ENCODE measurements around the gene CD300A.

CD300A gene

DNA sequence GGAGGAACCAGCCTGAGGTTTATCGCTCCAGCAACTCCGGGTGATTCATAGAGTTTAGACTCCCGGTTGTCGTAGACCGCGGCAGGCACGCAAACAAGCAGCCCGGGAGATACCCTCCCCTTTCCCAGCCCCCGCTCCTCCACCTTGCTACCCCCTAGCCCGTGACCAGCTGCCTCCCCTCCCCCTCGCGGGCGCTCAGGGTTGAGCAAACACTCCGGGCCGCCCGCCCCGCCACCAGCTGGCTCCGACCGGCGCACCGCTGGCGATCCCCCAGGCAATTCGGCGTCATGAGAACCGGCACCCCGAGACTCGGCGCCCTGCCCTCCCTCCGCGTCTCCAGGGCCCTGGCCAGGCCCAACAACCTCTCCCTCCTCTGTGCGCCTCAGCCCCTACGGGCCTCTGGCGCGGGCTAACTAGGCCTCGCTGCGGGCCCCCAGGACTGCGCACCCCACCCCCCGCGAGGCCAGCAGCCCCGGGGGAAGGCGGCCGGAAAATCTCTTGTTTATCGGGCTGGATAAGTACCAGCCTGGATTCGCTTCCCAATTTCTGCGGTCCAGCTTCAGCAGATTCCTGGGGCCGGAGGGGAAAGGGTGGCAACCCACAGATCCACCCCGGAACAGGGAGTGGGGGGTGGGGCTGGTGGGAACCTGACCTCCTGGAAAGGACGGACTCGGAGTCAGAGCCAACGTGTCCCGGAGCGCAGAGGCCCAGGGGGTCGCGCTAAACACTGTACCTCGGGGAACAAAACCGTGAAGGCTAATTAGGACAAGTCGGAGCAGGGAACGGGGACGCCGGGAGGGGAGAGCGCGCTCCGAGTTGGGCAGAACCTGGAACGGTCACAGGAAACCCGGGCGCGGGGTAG lies 35.5 kb upstream of the CD300A start:
- Mint-ChIP-seq H3K27me3 (ENCODE audit: low read depth) (peaks cover 22% of the 10 kb centered on the region), H3K36me3 (ENCODE audit: low read depth) (no peaks in the 10 kb centered on the region), H3K4me1 (peaks cover 59% of the 10 kb centered on the region), H3K4me3 (peak overlapping the region; percentile 91 to 92 (median 91)), H3K27ac (peak overlapping the region; percentile 98 to 99 (median 98)), H3K9me3 (no peaks in the 10 kb centered on the region)
- no peak for TF ChIP-seq CTCF (IDR thresholded peaks at IDR 0.05; ENCODE audit: unreplicated experiment in 3 of 3)

DNA sequence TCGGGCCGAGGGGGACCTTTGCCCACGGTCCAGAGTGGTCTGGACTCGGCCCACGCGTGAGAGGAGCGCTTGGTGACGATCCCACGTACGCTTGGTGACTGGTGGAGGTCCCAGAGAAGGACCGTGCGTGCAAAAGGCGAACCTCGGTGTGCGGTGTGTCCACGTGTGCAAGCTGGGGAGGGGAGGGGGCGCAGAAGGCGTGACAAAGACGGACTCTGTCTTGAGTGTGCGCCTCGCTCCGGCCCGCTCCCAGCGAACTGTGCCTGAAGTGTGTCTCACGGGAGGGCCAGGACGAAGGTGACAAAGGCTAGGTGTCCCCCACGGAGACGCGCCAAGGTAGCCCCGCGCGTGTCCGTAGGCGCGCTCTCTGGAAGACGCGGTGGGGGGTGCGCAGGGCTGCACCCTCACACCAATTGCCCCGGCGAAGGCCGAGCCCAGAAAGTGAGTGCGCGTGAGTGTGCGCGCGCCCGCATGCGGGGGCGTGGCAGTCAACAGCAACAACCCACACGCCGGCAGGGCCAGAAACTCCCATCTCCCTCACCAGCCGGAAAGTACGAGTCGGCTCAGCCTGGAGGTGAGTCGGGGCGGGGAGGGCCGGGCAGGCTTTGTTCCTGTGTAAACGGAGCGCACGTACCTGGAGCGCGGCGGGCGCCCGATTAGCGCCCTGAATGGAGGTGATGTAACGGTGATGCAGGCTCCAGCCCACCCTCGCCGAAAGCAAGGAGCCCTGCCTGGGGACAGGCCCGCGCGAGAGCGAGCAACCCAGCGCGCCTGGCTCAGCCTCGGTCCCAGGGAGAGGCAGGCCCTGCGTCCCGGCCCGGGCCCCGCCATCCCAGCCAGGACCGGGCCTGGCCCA lies 34.6 kb upstream of the CD300A start, which contains the start of gene GPRC5C:
Gene GPRC5C (plus strand): TSS at position 521 of the 856 bp plus-strand sequence. CDS start 7,689 bp downstream, outside the sequence.
- peaks cover 58% of the 10 kb centered on the region for H3K4me1 Mint-ChIP-seq
- peaks cover 5% of the 10 kb centered on the region for H3K36me3 Mint-ChIP-seq (ENCODE audit: low read depth)
- no peak for TF ChIP-seq CTCF (IDR thresholded peaks at IDR 0.05; ENCODE audit: unreplicated experiment in 3 of 3)
- peak within 1 kb of the TSS; percentile 93 to 99 (median 98) for H3K27ac Mint-ChIP-seq
- no peaks in the 10 kb centered on the region for H3K9me3 Mint-ChIP-seq
- H3K4me3 Mint-ChIP-seq, result peak within 1 kb of the TSS; percentile 91 to 93 (median 93)
- H3K27me3 Mint-ChIP-seq (ENCODE audit: low read depth), result peaks cover 22% of the 10 kb centered on the region

DNA sequence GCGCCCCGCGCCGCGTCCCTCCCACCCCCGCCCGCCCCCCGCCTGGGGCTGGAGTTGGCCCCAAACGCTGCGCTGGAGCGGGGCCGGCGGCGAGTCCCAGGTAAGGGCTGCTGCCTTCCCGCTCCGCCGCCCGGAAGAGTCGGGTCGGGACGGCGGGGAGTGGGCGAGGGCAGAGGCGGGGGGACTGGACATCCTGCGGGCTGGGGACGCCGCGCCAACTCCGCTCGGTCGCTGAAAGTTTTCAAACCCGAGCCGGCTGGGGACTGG lies 34.1 kb upstream of the CD300A start:
- TF ChIP-seq CTCF (IDR thresholded peaks at IDR 0.05; ENCODE audit: unreplicated experiment in 3 of 3), result no peak
- Mint-ChIP-seq H3K27ac (no peak overlapping the region), H3K36me3 (ENCODE audit: low read depth) (peaks cover 11% of the 10 kb centered on the region), H3K9me3 (no peaks in the 10 kb centered on the region), H3K27me3 (ENCODE audit: low read depth) (peaks cover 22% of the 10 kb centered on the region), H3K4me1 (peaks cover 52% of the 10 kb centered on the region), H3K4me3 (peak overlapping the region in 2 of 3 experiments; percentile 93)

DNA sequence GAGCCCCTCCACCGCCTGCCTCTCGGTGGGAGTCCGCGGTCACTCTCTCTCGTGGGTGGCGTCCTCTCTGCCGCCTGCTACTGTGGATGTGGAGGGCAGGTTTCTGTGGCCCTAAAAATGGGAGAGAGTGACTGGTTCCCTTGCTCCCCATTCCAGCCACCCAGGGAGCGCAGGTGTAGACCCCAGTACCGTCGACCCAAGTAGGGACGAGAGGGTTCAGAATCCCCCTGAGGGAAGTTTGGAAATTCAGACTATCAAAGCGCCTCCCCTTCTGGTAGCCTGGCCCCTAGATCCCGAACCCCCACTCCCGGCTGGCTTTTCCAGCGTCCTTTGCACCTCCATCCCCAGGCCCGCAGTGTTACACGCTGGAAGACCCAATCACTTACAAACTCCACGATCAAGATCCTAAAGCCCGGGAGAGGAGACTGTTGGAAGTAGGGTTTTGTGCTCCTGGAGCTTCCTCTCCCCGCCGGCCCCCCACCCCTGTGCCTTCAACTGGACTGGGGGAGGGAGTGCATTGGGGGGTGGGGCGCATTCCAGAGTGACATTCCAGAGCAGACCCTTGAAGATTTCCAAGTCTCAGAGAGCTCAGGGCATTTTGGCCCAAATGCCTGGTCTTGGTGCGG lies 33.6 kb upstream of the CD300A start:
- H3K27ac Mint-ChIP-seq, result peak overlapping the region; percentile 59 to 89 (median 71)
- H3K4me3 Mint-ChIP-seq, result peak overlapping the region; percentile 91 to 93 (median 93)
- no peak for TF ChIP-seq CTCF (IDR thresholded peaks at IDR 0.05; ENCODE audit: unreplicated experiment in 3 of 3)
- H3K4me1 Mint-ChIP-seq, result peaks cover 48% of the 10 kb centered on the region
- H3K27me3 Mint-ChIP-seq (ENCODE audit: low read depth), result peaks cover 22% of the 10 kb centered on the region
- H3K9me3 Mint-ChIP-seq, result peaks cover under 1% of the 10 kb centered on the region
- H3K36me3 Mint-ChIP-seq (ENCODE audit: low read depth), result peaks cover 16% of the 10 kb centered on the region

GRCh38 chr17:74433421-74434121 lies 32.9 kb upstream of the CD300A start:
- H3K9me3 Mint-ChIP-seq, result peaks cover 2% of the 10 kb centered on the region
- H3K4me1 Mint-ChIP-seq, result peaks cover 43% of the 10 kb centered on the region
- H3K4me3 Mint-ChIP-seq, result peak overlapping the region; percentile 73 to 93 (median 91)
- peak overlapping the region; percentile 59 to 89 (median 71) for H3K27ac Mint-ChIP-seq
- peaks cover 20% of the 10 kb centered on the region for H3K36me3 Mint-ChIP-seq (ENCODE audit: low read depth)
- H3K27me3 Mint-ChIP-seq (ENCODE audit: low read depth), result peaks cover 22% of the 10 kb centered on the region
- TF ChIP-seq CTCF (IDR thresholded peaks at IDR 0.05; ENCODE audit: unreplicated experiment in 3 of 3), result no peak

Data from nephron (organoid).